HCT116 (cell line): Measurements from ENCODE around the gene SYNC. TPM values are rescaled to one million over a fixed set of nuclear protein-coding genes. Genes with fewer than 3 reads are reported as not detected.
"Not testable (repeated sequence)": the region's sequence is repeated elsewhere in the genome, so short reads cannot be mapped to it uniquely, and the experiment has no call there.

Experiments
- ATAC-seq: fragments of 200-7000 bp; cut with Tn5 transposase; 2 replicates; pipeline ENCODE4 v1.9.1; 2020; ENCODE audit warnings: mild to moderate bottlenecking, moderate library complexity
- BruUV-seq: library from RNA; stranded (reverse); fragments of 400-500 nt; replicated peaks from 2 replicates; lab custom pipeline; 2021; lab: Mats Ljungman, UMichigan
- CTCF ChIA-PET: fragments of 300-600 bp; sonication (Branson Sonifier 250); formaldehyde crosslinking; loops from one replicate; lab custom pipeline; 2021; ENCODE audit warnings: antibody characterized with exemption; lab: Charles Lee
- POLR2A ChIA-PET: fragments of 300-600, 350-600 bp; sonication (Branson Sonifier 250); formaldehyde crosslinking; loops from one replicate; lab custom pipeline; 2021; ENCODE audit warnings: antibody characterized with exemption; lab: Charles Lee
- RAD21 ChIA-PET, 2 experiments: fragments of 300-600 bp; sonication (Branson Sonifier 250); formaldehyde crosslinking; loops; one replicate each; lab custom pipeline; 2023; ENCODE audit warnings: low total read pairs in 2 of 2; ENCODE audit not compliant: uncharacterized antibody in 2 of 2, unreplicated experiment in 2 of 2, low non-redundant PET in 1 of 2; lab: Charles Lee
- DNase-seq: peaks from one replicate; pipeline ENCODE4 v3.0.0-alpha.2; 2010; ENCODE audit warnings: low read depth, low spot score
- H2AFZ ChIP-seq: fragments of 200-600 bp; shearing (Covaris generic), sonication (generic); 2 replicates; pipeline ENCODE4 v1.6.1; 2017; ENCODE audit warnings: low read depth, mixed run types, mixed read lengths, antibody characterized with exemption, low read length; ENCODE audit not compliant: poor library complexity, severe bottlenecking
- H3K27ac ChIP-seq: 2 replicates; pipeline ENCODE4 v1.5.1; 2012; ENCODE audit warnings: low read depth, low read length
- H3K27me3 ChIP-seq: fragments of 200-600 bp; sonication (generic); 2 replicates; pipeline ENCODE4 v1.6.1; 2016; ENCODE audit warnings: mixed run types, low read length, mixed read lengths; ENCODE audit not compliant: insufficient read depth
- H3K36me3 ChIP-seq, 2 experiments: fragments of 200-500 bp in 1 of 2; fragments of 200-600 bp in 1 of 2; sonication (Bioruptor generic) in 1 of 2; sonication (generic) in 1 of 2; 2 replicates each; pipeline versions ENCODE4 v1.5.1 to v1.6.1; 2014 to 2016; ENCODE audit warnings: low read length in 2 of 2, inconsistent platforms in 1 of 2, mixed read lengths in 1 of 2, mixed run types in 1 of 2; ENCODE audit not compliant: insufficient read depth in 2 of 2, control insufficient read depth in 1 of 2
- H3K4me1 ChIP-seq, 2 experiments: fragments of 200-600 bp in 1 of 2; sonication (generic) in 1 of 2; 2 replicates each; pipeline versions ENCODE4 v1.5.1 to v1.6.1; 2012 to 2017; ENCODE audit warnings: low read length in 2 of 2, inconsistent platforms in 1 of 2, mild to moderate bottlenecking in 1 of 2, mixed read lengths in 1 of 2, mixed run types in 1 of 2, moderate library complexity in 1 of 2; ENCODE audit not compliant: insufficient read depth in 2 of 2, control insufficient read depth in 1 of 2
- H3K4me2 ChIP-seq: fragments of 200-600 bp; sonication (generic); 2 replicates; pipeline ENCODE4 v1.6.1; 2017; ENCODE audit warnings: mixed run types, low read length, mixed read lengths
- H3K4me3 ChIP-seq, 2 experiments: fragments of 200-600 bp in 1 of 2; sonication (generic) in 1 of 2; replicated peaks in 1 of 2; 2 replicates each; pipeline ENCODE4 v1.5.1; 2011 to 2016; ENCODE audit warnings: low read length in 2 of 2, control low read depth in 1 of 2, low read depth in 1 of 2, mild to moderate bottlenecking in 1 of 2, mixed read lengths in 1 of 2, mixed run types in 1 of 2
- H3K79me2 ChIP-seq: fragments of 200-600 bp; sonication (generic); 2 replicates; pipeline ENCODE4 v1.6.1; 2017; ENCODE audit warnings: mild to moderate bottlenecking, mixed run types, low read length, moderate library complexity, mixed read lengths; ENCODE audit not compliant: insufficient read depth
- H3K9ac ChIP-seq: fragments of 200-600 bp; sonication (generic); 2 replicates; pipeline ENCODE4 v1.6.1; 2016; ENCODE audit warnings: low read length, mixed read lengths
- H3K9me2 ChIP-seq: fragments of 200-600 bp; sonication (generic), shearing (Covaris generic); 2 replicates; pipeline ENCODE4 v1.6.1; 2017; ENCODE audit warnings: mixed run types, mild to moderate bottlenecking, moderate library complexity; ENCODE audit not compliant: insufficient read depth
- H3K9me3 ChIP-seq, 2 experiments: fragments of 200-500 bp in 1 of 2; fragments of 200-600 bp in 1 of 2; sonication (Bioruptor generic) in 1 of 2; sonication (generic) in 1 of 2; 2 replicates each; pipeline ENCODE4 v1.6.1; 2014 to 2017; ENCODE audit warnings: low read length in 2 of 2, mixed read lengths in 2 of 2, inconsistent platforms in 1 of 2, low read depth in 1 of 2, mild to moderate bottlenecking in 1 of 2, mixed run types in 1 of 2, moderate library complexity in 1 of 2; ENCODE audit not compliant: control insufficient read depth in 1 of 2, insufficient read depth in 1 of 2
- H4K20me1 ChIP-seq: fragments of 200-600 bp; sonication (generic), shearing (Covaris generic); 2 replicates; pipeline ENCODE4 v1.6.1; 2017; ENCODE audit warnings: mixed run types, mild to moderate bottlenecking, moderate library complexity; ENCODE audit not compliant: insufficient read depth
- ATF3 ChIP-seq: IDR thresholded peaks from 2 replicates; pipeline ENCODE4 v1.6.1; 2012
- CEBPB ChIP-seq: IDR thresholded peaks from 2 replicates; pipeline ENCODE4 v1.6.1; 2012; ENCODE audit warnings: low read depth
- CTCF ChIP-seq, 3 experiments: fragments of 200-600 bp in 1 of 3; sonication (generic) in 1 of 3; IDR thresholded peaks in 2 of 3; conservative IDR thresholded peaks in 1 of 3; 2 replicates each; pipeline ENCODE4 v1.5.1; 2012 to 2017; ENCODE audit warnings: low read depth in 2 of 3, low read length in 2 of 3, antibody characterized with exemption in 1 of 3, borderline replicate concordance in 1 of 3, control low read depth in 1 of 3, mild to moderate bottlenecking in 1 of 3, mixed read lengths in 1 of 3, mixed run types in 1 of 3, moderate library complexity in 1 of 3; ENCODE audit not compliant: insufficient read depth in 1 of 3
- ELF1 ChIP-seq: IDR thresholded peaks from 2 replicates; pipeline ENCODE4 v1.6.1; 2012; ENCODE audit warnings: low read depth, borderline replicate concordance
- EZH2phosphoT487 ChIP-seq: fragments of 200-600 bp; IDR thresholded peaks from 2 replicates; pipeline ENCODE4 v1.6.1; 2018; ENCODE audit warnings: antibody characterized with exemption, borderline replicate concordance
- SRF ChIP-seq: IDR thresholded peaks from 2 replicates; pipeline ENCODE4 v1.6.1; 2012; ENCODE audit warnings: low read depth
- ZBTB33 ChIP-seq: IDR thresholded peaks from 2 replicates; pipeline ENCODE4 v1.6.1; 2011; ENCODE audit warnings: mild to moderate bottlenecking, low read length, moderate library complexity; ENCODE audit not compliant: insufficient replicate concordance; ENCODE audit errors: extremely low read depth
- intact Hi-C: fragments of 100-400 bp; cut with micrococcal nuclease; formaldehyde crosslinking; loops from 2 replicates; pipeline ENCODE4 v1.10.0; 2022
- total RNA-seq: library from RNA; stranded (reverse); gene quantifications from one replicate; pipeline ENCODE4 v1.2.1, GENCODE V29; 2021; ENCODE audit not compliant: unreplicated experiment

SYNC gene
- total RNA-seq, 1 experiment from 2014 or later, result 1.3 TPM

- CTCF ChIA-PET, result no interaction called here
- Histone ChIP-seq H2AFZ (no peak overlapping the region), H3K4me1 (no peaks in the 10 kb centered on the region), H3K9me3 (no peaks in the 10 kb centered on the region), H3K4me3 (no peak overlapping the region), H3K27me3 (no peaks in the 10 kb centered on the region), H3K9me2 (no peaks in the 10 kb centered on the region), H3K4me2 (no peak overlapping the region), H3K27ac (no peak overlapping the region), H3K9ac (no peak overlapping the region), H3K79me2 (peaks cover 57% of the 10 kb centered on the region), H3K36me3 (peaks cover 4 to 7% of the 10 kb centered on the region in 2 experiments; a peak in 2 of 4 replicates), H4K20me1 (0 out of 2 replicates have a peak, but pooled peaks cover 4% of the 10 kb centered on the region)
- BruUV-seq, result TSS peak; percentile 21
- POLR2A ChIA-PET, result no interaction called here
- DNase-seq (no peak), ATAC-seq (no peak)
- TF ChIP-seq EZH2phosphoT487 (no peak), SRF (no peak), CTCF (IDR thresholded peaks at IDR 0.05 in 2 of 3, conservative IDR thresholded peaks at IDR 0.05 in 1 of 3; ENCODE audit: borderline replicate concordance in 1 of 3, insufficient read depth in 1 of 3, low read depth in 2 of 3, low read length in 2 of 3) (no peak), CEBPB (no peak), ATF3 (no peak), ZBTB33 (no peak), ELF1 (no peak)
- intact Hi-C loops, result no loop called here
- RAD21 ChIA-PET, result no interaction called here
Measured at GRCh38 chr1:32632829-32633228, 69.7 kb downstream of the SYNC start.

- RAD21 ChIA-PET, DNase-seq, H3K27me3 ChIP-seq, H3K9me2 ChIP-seq, H3K9me3 ChIP-seq, CTCF ChIA-PET, H3K4me3 ChIP-seq, intact Hi-C loops, H4K20me1 ChIP-seq, H3K4me2 ChIP-seq, H3K27ac ChIP-seq, POLR2A ChIA-PET, H3K9ac ChIP-seq, H2AFZ ChIP-seq, ATAC-seq, H3K4me1 ChIP-seq, BruUV-seq: not testable (repeated sequence)
- Histone ChIP-seq H3K79me2 (peaks cover 35% of the 10 kb centered on the region), H3K36me3 (peaks cover 10 to 11% of the 10 kb centered on the region in 2 experiments; a peak in 2 of 4 replicates)
Measured at GRCh38 chr1:32630173-32630572, 72.4 kb downstream of the SYNC start.
